Measurements from ENCODE around the gene STX11.

The STX11 gene

DNA sequence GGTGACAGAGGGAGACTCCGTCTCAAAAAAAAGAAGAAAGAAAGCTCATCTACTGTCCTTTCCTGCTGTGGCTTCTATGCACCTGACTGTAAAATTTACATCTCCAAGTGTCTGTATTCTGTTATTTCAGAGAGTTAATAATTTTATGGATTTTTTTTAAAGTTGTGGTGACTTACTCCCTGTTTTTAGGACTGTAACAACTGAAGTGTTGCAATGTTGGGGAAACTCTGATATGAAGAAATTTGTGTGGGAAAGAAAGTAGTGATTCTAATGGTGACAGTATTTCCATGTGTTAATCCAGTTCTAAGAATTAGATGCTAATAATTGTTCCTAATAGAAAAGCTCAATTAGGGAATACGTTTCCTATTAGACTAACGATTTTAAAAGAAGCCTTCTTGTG is 27.4 kb downstream of the STX11 start:
- TF ChIP-seq, protein P1, sequence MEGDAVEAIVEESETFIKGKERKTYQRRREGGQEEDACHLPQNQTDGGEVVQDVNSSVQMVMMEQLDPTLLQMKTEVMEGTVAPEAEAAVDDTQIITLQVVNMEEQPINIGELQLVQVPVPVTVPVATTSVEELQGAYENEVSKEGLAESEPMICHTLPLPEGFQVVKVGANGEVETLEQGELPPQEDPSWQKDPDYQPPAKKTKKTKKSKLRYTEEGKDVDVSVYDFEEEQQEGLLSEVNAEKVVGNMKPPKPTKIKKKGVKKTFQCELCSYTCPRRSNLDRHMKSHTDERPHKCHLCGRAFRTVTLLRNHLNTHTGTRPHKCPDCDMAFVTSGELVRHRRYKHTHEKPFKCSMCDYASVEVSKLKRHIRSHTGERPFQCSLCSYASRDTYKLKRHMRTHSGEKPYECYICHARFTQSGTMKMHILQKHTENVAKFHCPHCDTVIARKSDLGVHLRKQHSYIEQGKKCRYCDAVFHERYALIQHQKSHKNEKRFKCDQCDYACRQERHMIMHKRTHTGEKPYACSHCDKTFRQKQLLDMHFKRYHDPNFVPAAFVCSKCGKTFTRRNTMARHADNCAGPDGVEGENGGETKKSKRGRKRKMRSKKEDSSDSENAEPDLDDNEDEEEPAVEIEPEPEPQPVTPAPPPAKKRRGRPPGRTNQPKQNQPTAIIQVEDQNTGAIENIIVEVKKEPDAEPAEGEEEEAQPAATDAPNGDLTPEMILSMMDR (IDR thresholded peaks at IDR 0.05), result no peak

DNA sequence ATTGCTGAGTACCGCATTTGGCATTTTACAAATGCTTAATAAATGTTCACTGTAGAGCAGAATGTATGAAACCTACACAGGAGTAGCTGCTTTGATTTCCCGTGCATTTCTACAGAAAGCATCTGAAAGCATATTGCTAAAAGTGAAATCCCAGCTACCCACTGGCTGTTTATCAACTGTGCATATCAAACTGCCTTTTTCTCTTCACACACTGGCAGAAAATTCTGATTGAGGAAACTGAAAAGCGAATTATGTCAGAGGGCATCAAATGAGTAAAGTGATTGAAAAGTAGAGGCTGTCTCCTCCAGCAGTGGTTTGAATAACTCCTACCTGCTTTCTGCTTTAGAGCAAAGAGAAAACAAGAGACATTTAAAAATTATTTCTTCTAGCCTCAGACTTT is 28.0 kb downstream of the STX11 start:
- TF ChIP-seq, protein P1 (IDR thresholded peaks at IDR 0.05), result no peak

DNA sequence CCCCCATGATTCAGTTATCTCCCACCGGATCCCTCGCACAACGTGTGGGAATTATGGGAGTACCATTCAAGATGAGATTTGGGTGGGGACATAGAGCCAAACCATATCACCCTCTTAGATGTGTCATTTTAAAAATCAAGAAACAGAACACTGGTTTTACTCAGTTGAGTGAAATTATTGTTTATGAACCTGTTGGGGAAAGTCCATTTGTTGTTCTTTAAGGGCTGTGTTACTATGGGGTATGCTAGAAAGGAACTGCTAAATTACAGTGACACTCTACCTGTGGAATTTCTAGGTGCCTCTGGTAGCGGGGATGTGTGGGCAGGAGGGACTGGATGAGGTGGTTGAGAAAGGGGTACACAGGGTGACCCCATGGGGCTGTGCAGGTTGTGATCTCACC is 28.9 kb downstream of the STX11 start:
- TF ChIP-seq, protein P1 (IDR thresholded peaks at IDR 0.05), result no peak

DNA sequence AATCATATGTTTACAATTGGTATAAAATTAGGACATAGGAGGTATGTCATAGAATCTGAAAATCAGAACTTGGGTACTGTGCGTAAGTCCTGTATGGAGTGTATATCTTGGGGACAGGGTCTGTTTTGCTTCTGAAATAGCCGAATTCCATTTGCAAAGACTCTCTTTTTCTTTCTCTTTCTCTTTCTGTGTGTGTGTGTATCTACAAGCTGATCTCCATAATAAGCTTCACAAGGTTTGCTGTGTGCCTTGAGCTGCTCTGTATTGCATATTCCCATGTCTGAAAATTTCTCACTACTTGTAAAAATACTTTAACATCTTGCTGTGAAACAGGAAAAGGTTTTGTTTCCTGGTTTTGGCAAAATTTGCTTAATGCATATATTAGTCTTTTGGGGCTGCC is 29.5 kb downstream of the STX11 start:
- TF ChIP-seq, protein P1 (IDR thresholded peaks at IDR 0.05), result no peak

DNA sequence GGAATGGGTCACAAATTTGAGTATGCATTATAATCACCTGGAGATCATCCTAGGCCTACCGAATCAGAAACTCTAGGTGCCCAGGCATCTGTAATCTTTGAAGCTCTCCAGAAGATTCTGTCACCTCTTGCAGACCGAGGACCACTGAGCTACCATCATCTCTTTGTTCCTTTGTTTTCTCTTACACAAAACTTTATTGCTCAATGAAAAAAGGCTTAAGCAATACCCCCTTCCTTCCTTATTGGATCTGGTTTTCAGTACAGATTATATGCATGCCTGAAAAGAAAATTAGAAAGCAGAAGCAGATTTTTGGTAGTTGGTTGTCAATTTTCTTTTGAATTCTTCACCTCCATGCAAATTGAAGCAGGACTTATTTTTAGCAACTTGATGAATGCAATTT is 31.3 kb downstream of the STX11 start:
- TF ChIP-seq, protein P1 (IDR thresholded peaks at IDR 0.05), result no peak

DNA sequence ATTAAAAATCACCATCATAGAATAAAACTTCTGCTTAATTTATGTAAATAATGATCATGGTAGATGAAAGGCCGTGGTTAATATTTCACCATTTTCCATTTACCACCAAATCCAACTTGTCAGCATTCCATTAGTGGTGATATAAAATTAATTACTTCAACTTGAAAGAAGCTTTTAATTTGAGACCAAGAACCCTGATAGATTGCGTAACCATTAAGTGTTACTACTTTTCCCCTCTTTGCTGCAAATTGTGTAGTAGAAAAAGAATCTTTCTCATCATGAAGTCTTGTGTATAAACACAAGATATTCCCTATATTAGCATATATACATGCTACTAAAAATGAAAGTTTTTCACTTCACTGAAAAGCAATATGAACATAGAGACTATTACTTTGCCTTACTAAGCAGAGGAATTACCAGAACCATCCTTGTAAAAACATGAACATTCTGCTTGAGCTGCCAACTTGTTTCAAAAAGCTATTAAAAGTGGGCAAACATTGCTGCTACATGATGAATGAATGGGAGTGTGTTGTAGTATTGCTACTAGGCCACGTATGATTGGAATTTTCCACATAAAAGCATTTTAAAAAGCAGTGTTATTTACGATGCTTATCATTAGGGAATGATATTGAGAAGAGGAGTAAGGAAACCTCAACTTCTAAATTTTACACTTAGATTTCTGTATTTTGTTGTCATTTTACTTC is 35.0 kb downstream of the STX11 start:
- TF ChIP-seq, protein P1 (IDR thresholded peaks at IDR 0.05), result no peak

DNA sequence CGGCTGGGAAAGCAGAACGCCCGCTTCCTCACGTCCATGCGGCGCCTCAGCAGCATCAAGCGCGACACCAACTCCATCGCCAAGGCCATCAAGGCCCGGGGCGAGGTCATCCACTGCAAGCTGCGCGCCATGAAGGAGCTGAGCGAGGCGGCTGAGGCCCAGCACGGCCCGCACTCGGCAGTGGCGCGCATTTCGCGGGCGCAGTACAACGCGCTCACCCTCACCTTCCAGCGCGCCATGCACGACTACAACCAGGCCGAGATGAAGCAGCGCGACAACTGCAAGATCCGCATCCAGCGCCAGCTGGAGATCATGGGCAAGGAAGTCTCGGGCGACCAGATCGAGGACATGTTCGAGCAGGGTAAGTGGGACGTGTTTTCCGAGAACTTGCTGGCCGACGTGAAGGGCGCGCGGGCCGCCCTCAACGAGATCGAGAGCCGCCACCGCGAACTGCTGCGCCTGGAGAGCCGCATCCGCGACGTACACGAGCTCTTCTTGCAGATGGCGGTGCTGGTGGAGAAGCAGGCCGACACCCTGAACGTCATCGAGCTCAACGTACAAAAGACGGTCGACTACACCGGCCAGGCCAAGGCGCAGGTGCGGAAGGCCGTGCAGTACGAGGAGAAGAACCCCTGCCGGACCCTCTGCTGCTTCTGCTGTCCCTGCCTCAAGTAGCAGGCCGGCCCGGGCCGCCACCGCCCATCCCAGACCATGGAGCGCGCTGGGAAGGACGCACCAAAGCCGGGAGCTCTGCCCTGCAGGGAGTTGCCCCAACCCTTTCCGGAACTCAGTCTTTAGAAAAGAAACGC is 36.7 kb downstream of the STX11 start:
- TF ChIP-seq, protein P1 (IDR thresholded peaks at IDR 0.05), result no peak

Data from LNCAP (cell line).